Vagina (tissue), 2 donors: ENCODE measurements around the gene NDUFS2. TPM values are rescaled to one million over a fixed set of nuclear protein-coding genes. Genes with fewer than 3 reads are reported as not detected.
A peak's percentile ranks its signal among the peaks of the same experiment; 100 is the strongest.

ENCODE experiments used
- DNase-seq, 2 donors: peaks; one replicate each; pipeline ENCODE4 v3.0.0-alpha.2; 2017; ENCODE audit errors: extremely low spot score in 2 of 2
- H3K27ac ChIP-seq: fragments of 200-600 bp; sonication (generic); one replicate; pipeline ENCODE4 v1.5.1; 2019
- H3K27me3 ChIP-seq: fragments of 200-600 bp; sonication (generic); one replicate; pipeline ENCODE4 v1.5.1; 2019
- H3K36me3 ChIP-seq, 2 donors: fragments of 200-600 bp; sonication (generic); one replicate each; pipeline ENCODE4 v1.5.1; 2017 to 2019
- H3K4me1 ChIP-seq: fragments of 200-600 bp; sonication (generic); one replicate; pipeline ENCODE4 v1.5.1; 2019
- H3K4me3 ChIP-seq, 2 donors: fragments of 200-600 bp; sonication (generic); 1 replicate in 1 of 2; 2 replicates in 1 of 2; pipeline ENCODE4 v1.5.1; 2016 to 2019
- H3K9me3 ChIP-seq: fragments of 200-600 bp; sonication (generic); one replicate; pipeline ENCODE4 v1.5.1; 2019
- POLR2A ChIP-seq, 2 donors: fragments of 450-650 bp; IDR thresholded peaks; one replicate each; pipeline ENCODE4 v1.6.1; 2017; ENCODE audit warnings: antibody characterized with exemption in 2 of 2, mild to moderate bottlenecking in 2 of 2, moderate library complexity in 2 of 2
- POLR2AphosphoS5 ChIP-seq, 2 donors: sonication (generic); formaldehyde crosslinking; IDR thresholded peaks; one replicate each; pipeline ENCODE4 v1.9.0; 2017; ENCODE audit warnings: antibody characterized with exemption in 2 of 2, mild to moderate bottlenecking in 2 of 2, low read depth in 1 of 2; ENCODE audit not compliant: insufficient read depth in 1 of 2
- intact Hi-C: fragments of 100-400 bp; cut with DNase I; formaldehyde crosslinking; loops from one replicate; pipeline ENCODE4 v1.15.1; 2023
- total RNA-seq: library from RNA; depleted of rRNA; stranded (reverse); fragments of >200 nt; gene quantifications from one replicate; pipeline ENCODE4 v1.2.3, GENCODE V29; 2016
- TF ChIP-seq, protein P1 (sequence below), 3 experiments: fragments of 450-650 bp in 2 of 3; fragments of 200-600 bp in 1 of 3; sonication (generic) in 1 of 3; IDR thresholded peaks; one replicate each; pipeline ENCODE4 v1.5.1; 2017 to 2019; ENCODE audit warnings: antibody characterized with exemption in 3 of 3, mild to moderate bottlenecking in 2 of 3, moderate library complexity in 2 of 3

Gene NDUFS2
- total RNA-seq, 1 donor from 2014 or later = 104 TPM

DNA sequence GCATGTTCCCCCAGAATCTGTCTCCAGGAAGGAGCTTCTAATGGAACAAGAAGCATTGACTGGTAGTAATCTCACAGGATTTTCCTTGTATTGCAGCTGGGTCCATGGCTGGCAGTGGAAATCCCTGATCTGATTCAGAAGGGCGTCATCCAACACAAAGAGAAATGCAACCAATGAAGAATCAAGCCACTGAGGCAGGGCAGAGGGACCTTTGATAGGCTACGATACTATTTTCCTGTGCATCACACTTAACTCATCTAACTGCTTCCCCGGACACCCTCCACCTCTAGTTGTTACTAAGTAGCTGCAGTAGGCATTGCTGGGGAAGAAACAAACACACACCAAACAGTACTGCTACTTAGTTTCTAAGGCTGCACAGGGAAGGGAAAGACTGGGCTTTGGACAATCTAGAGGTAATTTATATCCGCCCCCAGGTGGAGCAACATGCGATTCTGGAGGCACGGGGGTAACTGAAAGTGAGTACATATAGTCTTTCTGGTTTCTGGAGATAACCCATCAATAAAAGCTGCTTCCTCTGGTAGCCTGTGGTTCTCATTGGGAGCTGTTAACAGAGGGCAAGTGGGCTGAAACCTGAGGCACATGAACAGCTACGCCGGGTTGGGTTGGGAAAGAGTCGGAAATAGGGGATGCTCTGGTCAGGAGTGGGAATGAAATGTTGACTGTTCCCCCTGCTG is 43.7 kb upstream of the NDUFS2 start:
- no peaks in the 10 kb centered on the region for H3K9me3 ChIP-seq
- intact Hi-C loops = no loop called here
- no peaks in the 10 kb centered on the region for H3K27me3 ChIP-seq
- H3K4me1 ChIP-seq = peaks cover 47% of the 10 kb centered on the region
- peak overlapping the region; percentile 89 to 98 for H3K4me3 ChIP-seq
- DNase-seq = no peak
- peaks cover 0 to 23% of the 10 kb centered on the region in 2 donors for H3K36me3 ChIP-seq
- TF ChIP-seq POLR2A (IDR thresholded peaks at IDR 0.05) = no peak
- TF ChIP-seq, protein P1, sequence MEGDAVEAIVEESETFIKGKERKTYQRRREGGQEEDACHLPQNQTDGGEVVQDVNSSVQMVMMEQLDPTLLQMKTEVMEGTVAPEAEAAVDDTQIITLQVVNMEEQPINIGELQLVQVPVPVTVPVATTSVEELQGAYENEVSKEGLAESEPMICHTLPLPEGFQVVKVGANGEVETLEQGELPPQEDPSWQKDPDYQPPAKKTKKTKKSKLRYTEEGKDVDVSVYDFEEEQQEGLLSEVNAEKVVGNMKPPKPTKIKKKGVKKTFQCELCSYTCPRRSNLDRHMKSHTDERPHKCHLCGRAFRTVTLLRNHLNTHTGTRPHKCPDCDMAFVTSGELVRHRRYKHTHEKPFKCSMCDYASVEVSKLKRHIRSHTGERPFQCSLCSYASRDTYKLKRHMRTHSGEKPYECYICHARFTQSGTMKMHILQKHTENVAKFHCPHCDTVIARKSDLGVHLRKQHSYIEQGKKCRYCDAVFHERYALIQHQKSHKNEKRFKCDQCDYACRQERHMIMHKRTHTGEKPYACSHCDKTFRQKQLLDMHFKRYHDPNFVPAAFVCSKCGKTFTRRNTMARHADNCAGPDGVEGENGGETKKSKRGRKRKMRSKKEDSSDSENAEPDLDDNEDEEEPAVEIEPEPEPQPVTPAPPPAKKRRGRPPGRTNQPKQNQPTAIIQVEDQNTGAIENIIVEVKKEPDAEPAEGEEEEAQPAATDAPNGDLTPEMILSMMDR (IDR thresholded peaks at IDR 0.05) = no peak
- TF ChIP-seq POLR2AphosphoS5 (IDR thresholded peaks at IDR 0.05; ENCODE audit: insufficient read depth in 1 of 2, low read depth in 1 of 2) = no peak
- peak overlapping the region; percentile 90 for H3K27ac ChIP-seq

DNA sequence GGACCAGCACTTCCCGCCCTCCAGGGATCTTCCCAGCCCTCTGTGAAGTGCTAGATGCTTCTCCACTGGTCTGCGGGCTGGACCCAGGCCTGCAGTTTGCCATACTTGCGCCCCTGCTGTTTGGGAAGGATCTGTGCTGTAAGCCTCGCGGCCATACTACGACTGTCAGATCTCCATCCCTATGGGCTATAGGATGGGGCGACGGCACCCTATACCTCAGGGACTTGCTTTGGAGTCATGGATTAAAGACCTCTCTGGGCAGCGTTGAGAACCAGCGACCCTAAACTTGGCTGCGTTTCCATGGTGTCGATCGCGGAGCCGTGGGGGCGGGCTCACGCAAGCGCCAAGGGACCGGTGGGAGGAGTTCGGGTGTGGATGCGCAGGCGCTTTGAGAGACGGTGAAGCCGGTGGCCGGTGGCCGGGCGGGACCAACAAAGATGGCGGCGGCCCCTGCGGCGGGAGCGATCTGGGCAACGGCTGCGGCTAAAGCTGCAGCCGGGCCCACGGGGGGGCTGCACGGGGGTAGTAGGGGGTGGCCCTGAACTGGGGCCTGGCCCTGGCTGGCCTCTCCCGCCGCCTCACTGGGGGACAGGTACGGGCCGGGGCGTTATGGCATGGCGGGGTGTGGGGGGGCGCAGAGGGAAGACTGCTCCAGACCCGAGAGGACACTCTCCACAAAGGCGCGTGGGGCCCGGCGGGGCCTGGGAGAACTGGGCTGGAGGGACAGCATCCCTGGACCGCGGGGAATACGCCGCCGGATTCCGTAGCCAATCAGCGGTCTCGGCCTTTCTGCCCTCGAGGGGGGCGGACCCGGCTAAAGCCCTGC is 42.9 kb upstream of the NDUFS2 start, which contains the start of gene USP21:
TSS of gene USP21 (plus strand) at position 414 of the 826 bp plus-strand sequence. CDS start 1,141 bp downstream, outside the sequence.
- intact Hi-C loops = no loop called here
- no peaks in the 10 kb centered on the region for H3K9me3 ChIP-seq
- H3K27me3 ChIP-seq = no peaks in the 10 kb centered on the region
- peaks cover 0 to 31% of the 10 kb centered on the region in 2 donors for H3K36me3 ChIP-seq
- DNase-seq = peak in 1 of 2 donors; percentile 93
- peak within 1 kb of the TSS; percentile 89 to 98 for H3K4me3 ChIP-seq
- H3K4me1 ChIP-seq = peaks cover 46% of the 10 kb centered on the region
- H3K27ac ChIP-seq = peak within 1 kb of the TSS; percentile 90
- TF ChIP-seq POLR2AphosphoS5 (IDR thresholded peaks at IDR 0.05; ENCODE audit: insufficient read depth in 1 of 2, low read depth in 1 of 2) (peak; percentile 85 to 91), POLR2A (IDR thresholded peaks at IDR 0.05) (peak in 1 of 2 donors; percentile 49)
- TF ChIP-seq, protein P1 (IDR thresholded peaks at IDR 0.05) = peak in 1 of 3 experiments; percentile 15

DNA sequence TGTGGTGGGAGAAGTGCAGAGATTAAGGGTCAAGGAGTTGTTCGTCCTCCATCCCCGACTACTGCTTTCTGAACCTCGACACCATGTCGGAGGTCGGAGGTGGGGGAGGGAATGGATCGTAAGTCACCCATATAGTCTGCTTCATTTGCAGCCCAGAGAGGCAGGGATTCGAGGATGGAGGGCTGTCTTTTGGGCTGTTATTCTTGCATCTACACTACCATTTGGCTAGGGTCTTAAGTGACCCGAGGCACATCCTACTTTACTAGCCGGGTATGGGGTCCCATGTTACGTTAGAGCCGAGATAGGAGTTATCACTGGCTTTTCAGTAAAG is 42.3 kb upstream of the NDUFS2 start:
- H3K9me3 ChIP-seq = no peaks in the 10 kb centered on the region
- no peak for DNase-seq
- intact Hi-C loops = no loop called here
- H3K36me3 ChIP-seq = peaks cover 0 to 32% of the 10 kb centered on the region in 2 donors
- no peaks in the 10 kb centered on the region for H3K27me3 ChIP-seq
- peak overlapping the region; percentile 89 to 98 for H3K4me3 ChIP-seq
- no peak for TF ChIP-seq POLR2AphosphoS5 (IDR thresholded peaks at IDR 0.05; ENCODE audit: insufficient read depth in 1 of 2, low read depth in 1 of 2)
- TF ChIP-seq, protein P1 (IDR thresholded peaks at IDR 0.05) = no peak
- no peak for TF ChIP-seq POLR2A (IDR thresholded peaks at IDR 0.05)
- H3K27ac ChIP-seq = peak overlapping the region; percentile 90
- H3K4me1 ChIP-seq = peaks cover 43% of the 10 kb centered on the region

DNA sequence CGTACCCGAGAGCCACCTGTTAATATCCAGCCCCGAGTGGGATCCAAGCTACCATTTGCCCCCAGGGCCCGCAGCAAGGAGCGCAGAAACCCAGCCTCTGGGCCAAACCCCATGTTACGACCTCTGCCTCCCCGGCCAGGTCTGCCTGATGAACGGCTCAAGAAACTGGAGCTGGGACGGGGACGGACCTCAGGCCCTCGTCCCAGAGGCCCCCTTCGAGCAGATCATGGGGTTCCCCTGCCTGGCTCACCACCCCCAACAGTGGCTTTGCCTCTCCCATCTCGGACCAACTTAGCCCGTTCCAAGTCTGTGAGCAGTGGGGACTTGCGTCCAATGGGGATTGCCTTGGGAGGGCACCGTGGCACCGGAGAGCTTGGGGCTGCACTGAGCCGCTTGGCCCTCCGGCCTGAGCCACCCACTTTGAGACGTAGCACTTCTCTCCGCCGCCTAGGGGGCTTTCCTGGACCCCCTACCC is 41.5 kb upstream of the NDUFS2 start:
- intact Hi-C loops = no loop called here
- Histone ChIP-seq H3K4me3 (peak overlapping the region in 1 of 2 donors; percentile 98), H3K27me3 (no peaks in the 10 kb centered on the region), H3K36me3 (peaks cover 0 to 32% of the 10 kb centered on the region in 2 donors), H3K4me1 (peaks cover 44% of the 10 kb centered on the region), H3K9me3 (no peaks in the 10 kb centered on the region), H3K27ac (no peak overlapping the region)
- TF ChIP-seq POLR2AphosphoS5 (IDR thresholded peaks at IDR 0.05; ENCODE audit: insufficient read depth in 1 of 2, low read depth in 1 of 2) (no peak), POLR2A (IDR thresholded peaks at IDR 0.05) (no peak)
- TF ChIP-seq, protein P1 (IDR thresholded peaks at IDR 0.05) = no peak
- DNase-seq = peak in 1 of 2 donors; percentile 85
